K562 (cell line): Measurements from ENCODE around the gene MGAT4C. TPM values are rescaled to one million over a fixed set of nuclear protein-coding genes. Genes with fewer than 3 reads are reported as not detected.

ENCODE experiments used
- ATAC-seq: fragments of 200-7000 bp; cut with Tn5 transposase; 3 replicates; pipeline ENCODE4 v1.9.1; 2020; ENCODE audit warnings: moderate library complexity
- BruUV-seq: library from RNA; stranded (reverse); fragments of 400-500 nt; replicated peaks from 2 replicates; lab custom pipeline; 2021; lab: Mats Ljungman, UMichigan
- CTCF ChIA-PET: fragments of 300-600 bp; formaldehyde crosslinking; extraction: SDS; loops from one replicate; lab custom pipeline; 2021; ENCODE audit warnings: low intra/inter-chr PET ratio; lab: Yijun Ruan, JAX
- POLR2A ChIA-PET: fragments of 300-600, 350-650 bp; sonication (Branson Sonifier 250); formaldehyde crosslinking; extraction: SDS; loops from one replicate; lab custom pipeline; 2021; ENCODE audit warnings: antibody characterized with exemption, inconsistent platforms; lab: Yijun Ruan, JAX
- DNase-seq, 4 experiments: peaks; one replicate each; pipeline versions ENCODE4 v3.0.0 to v3.0.0-alpha.2; 2011 to 2018; ENCODE audit warnings: low spot score in 3 of 4, mixed read lengths in 3 of 4; ENCODE audit errors: extremely low read depth in 1 of 4
- FAIRE-seq: peaks from 2 replicates; lab custom pipeline; 2011; peaks lifted over from hg19 to GRCh38; lab: Jason Lieb, UNC
- H2AFZ ChIP-seq: 2 replicates; pipeline ENCODE4 v1.6.0; 2011; ENCODE audit warnings: low read depth, low read length, control low read depth, inconsistent platforms
- H3K27ac ChIP-seq: fragments of 200-600 bp; 3 replicates; pipeline ENCODE4 v1.8.0; 2011; ENCODE audit warnings: low read depth, mild to moderate bottlenecking, control low read depth, inconsistent platforms, low read length, moderate library complexity, mixed read lengths; ENCODE audit errors: extremely low read depth
- H3K27me3 ChIP-seq, 2 experiments: fragments of 300-600 bp in 1 of 2; 2 replicates in 1 of 2; 3 replicates in 1 of 2; pipeline versions ENCODE4 v1.6.0 to v1.8.0; 2011; ENCODE audit warnings: inconsistent platforms in 2 of 2, low read length in 2 of 2, mild to moderate bottlenecking in 1 of 2, mixed read lengths in 1 of 2, moderate library complexity in 1 of 2; ENCODE audit not compliant: control insufficient read depth in 2 of 2, insufficient read depth in 2 of 2
- H3K36me3 ChIP-seq: fragments of 300-600 bp; 3 replicates; pipeline ENCODE4 v1.8.0; 2011; ENCODE audit warnings: mild to moderate bottlenecking, low read length, inconsistent platforms; ENCODE audit not compliant: control insufficient read depth, insufficient read depth
- H3K4me1 ChIP-seq, 2 experiments: fragments of 200-600 bp in 1 of 2; replicated peaks in 1 of 2; 2 replicates in 1 of 2; 3 replicates in 1 of 2; pipeline versions ENCODE4 v1.5.1 to v1.8.0; 2011; ENCODE audit warnings: inconsistent platforms in 2 of 2, low read length in 2 of 2, mild to moderate bottlenecking in 1 of 2, mixed read lengths in 1 of 2, moderate library complexity in 1 of 2; ENCODE audit not compliant: control insufficient read depth in 2 of 2, insufficient read depth in 2 of 2
- H3K4me2 ChIP-seq: 2 replicates; pipeline ENCODE4 v1.6.1; 2011; ENCODE audit warnings: low read length, control low read depth, inconsistent platforms, mixed read lengths; ENCODE audit not compliant: insufficient read depth
- H3K4me3 ChIP-seq: fragments of 200-600 bp; sonication (generic), shearing (Covaris generic); 2 replicates; pipeline ENCODE4 v1.5.1; 2016; ENCODE audit warnings: control low read depth, inconsistent platforms
- H3K79me2 ChIP-seq: fragments of 200-600 bp; 3 replicates; pipeline ENCODE4 v1.8.0; 2011; ENCODE audit warnings: low read length, inconsistent platforms; ENCODE audit not compliant: control insufficient read depth, insufficient read depth
- H3K9ac ChIP-seq, 2 experiments: 2 replicates each; pipeline versions ENCODE4 v1.6.0 to v1.6.1; 2011; ENCODE audit warnings: low read depth in 2 of 2, low read length in 2 of 2, control low read depth in 1 of 2, inconsistent platforms in 1 of 2, mild to moderate bottlenecking in 1 of 2, mixed read lengths in 1 of 2; ENCODE audit not compliant: insufficient read depth in 1 of 2
- H3K9me1 ChIP-seq: one replicate; pipeline ENCODE4 v1.6.0; 2011; ENCODE audit warnings: inconsistent platforms, mild to moderate bottlenecking, low read length, moderate library complexity; ENCODE audit not compliant: control insufficient read depth, insufficient read depth
- H3K9me3 ChIP-seq: replicated peaks from 2 replicates; pipeline ENCODE4 v1.5.1; 2011; ENCODE audit warnings: low read depth, low read length, inconsistent platforms; ENCODE audit not compliant: control insufficient read depth, insufficient read depth
- H4K20me1 ChIP-seq: replicated peaks from 2 replicates; pipeline ENCODE4 v1.6.1; 2011; ENCODE audit warnings: low read length, inconsistent platforms, mixed read lengths; ENCODE audit not compliant: control insufficient read depth, insufficient read depth
- CEBPG ChIP-seq, 3 experiments: fragments of 200-800 bp in 1 of 3; sonication (Bioruptor generic) in 1 of 3; sonication (generic) in 1 of 3; formaldehyde crosslinking in 1 of 3; IDR thresholded peaks in 2 of 3; conservative IDR thresholded peaks in 1 of 3; 2 replicates each; pipeline versions ENCODE4 v1.6.1 to v1.8.0; 2016 to 2022; ENCODE audit warnings: missing compliant biosample characterization in 2 of 3, missing genetic modification characterization in 2 of 3, mild to moderate bottlenecking in 1 of 3, missing genetic modification reagents in 1 of 3
- JUNB ChIP-seq: fragments of 450-650 bp; formaldehyde crosslinking; conservative IDR thresholded peaks from 2 replicates; pipeline ENCODE4 v1.4.0; 2020; ENCODE audit warnings: mild to moderate bottlenecking
- PCBP2 ChIP-seq: fragments of 200-400 bp; formaldehyde crosslinking; IDR thresholded peaks from 2 replicates; pipeline ENCODE4 v1.6.1; 2018; ENCODE audit warnings: low read length, low read depth, mild to moderate bottlenecking, moderate library complexity; ENCODE audit not compliant: poor library complexity, severe bottlenecking
- PML ChIP-seq: IDR thresholded peaks from 2 replicates; pipeline ENCODE4 v1.6.1; 2012; ENCODE audit warnings: low read length, inconsistent platforms
- RNF2 ChIP-seq: sonication (generic); IDR thresholded peaks from 2 replicates; pipeline ENCODE4 v1.6.1; 2016
- SREBF2 ChIP-seq: sonication (generic); formaldehyde crosslinking; IDR thresholded peaks from 2 replicates; pipeline ENCODE4 v1.4.0; 2020; ENCODE audit warnings: mild to moderate bottlenecking, missing genetic modification reagents
- ZBTB7A ChIP-seq: IDR thresholded peaks from 2 replicates; pipeline ENCODE4 v1.6.1; 2011; ENCODE audit warnings: low read depth, mild to moderate bottlenecking, low read length, moderate library complexity, borderline replicate concordance; ENCODE audit not compliant: control insufficient read depth
- ZEB2 ChIP-seq: fragments of 450-650 bp; IDR thresholded peaks from 2 replicates; pipeline ENCODE4 v1.6.1; 2016
- ZNF586 ChIP-seq: fragments of 450-650 bp; formaldehyde crosslinking; conservative IDR thresholded peaks from 2 replicates; pipeline ENCODE4 v1.4.0; 2020; ENCODE audit warnings: mild to moderate bottlenecking, moderate library complexity
- WGBS: fragments of 100-300 bp; shearing (Covaris generic); methylation state at CpG from one replicate; pipeline ENCODE4 v1.1.6; 2016; ENCODE audit warnings: low coverage, mixed read lengths; ENCODE audit not compliant: insufficient coverage; ENCODE audit errors: missing lambda C conversion rate; 5-methylcytosine and 5-hydroxymethylcytosine counted together
- in situ Hi-C: fragments of 300-500 bp; cut with MboI; formaldehyde crosslinking; loops from 4 replicates; pipeline ENCODE4 v1.15.0; 2018; ENCODE audit warnings: inconsistent platforms, mixed read lengths
- intact Hi-C: fragments of 100-400 bp; cut with micrococcal nuclease; formaldehyde crosslinking; loops from 2 replicates; pipeline ENCODE4 v1.14.2; 2022
- polyA plus RNA-seq, 8 experiments: library from polyadenylated mRNA; depleted of rRNA in 4 of 8; stranded (reverse) in 5 of 8; unstranded in 3 of 8; fragments of >200 nt; fragmentation: Nextera tagmentation in 2 of 8; fragmentation: Illumina TruSeq in 1 of 8; extraction: Ambion mirVana in 2 of 8; extraction: Trizol in 1 of 8; gene quantifications; 2 replicates each; pipeline versions ENCODE4 v1.2.1 to v1.2.3, GENCODE V29; 2011 to 2014; ENCODE audit warnings: inconsistent platforms in 1 of 8, missing spikeins in 1 of 8
- total RNA-seq, 7 experiments: library from RNA; depleted of rRNA in 6 of 7; stranded (reverse); fragments of >200 nt in 6 of 7; fragmentation: Illumina TruSeq in 2 of 7; extraction: Trizol in 2 of 7; gene quantifications; 2 replicates each; pipeline versions ENCODE4 v1.2.1 to v1.2.3, GENCODE V29; 2011 to 2021; ENCODE audit warnings: low replicate concordance in 1 of 7
- TF ChIP-seq, protein P1 (sequence below), 2 experiments: fragments of 450-650 bp in 1 of 2; sonication (generic) in 1 of 2; formaldehyde crosslinking in 1 of 2; IDR thresholded peaks; 2 replicates each; pipeline versions ENCODE4 v1.7.1 to v1.9.0; 2016 to 2022; ENCODE audit warnings: inconsistent platforms in 1 of 2, mild to moderate bottlenecking in 1 of 2, missing genetic modification reagents in 1 of 2
- TF ChIP-seq, protein P2 (sequence below), 2 experiments: IDR thresholded peaks; 2 replicates each; pipeline ENCODE4 v1.6.1; 2012; ENCODE audit warnings: improper control_type of control experiment in 2 of 2, low read depth in 2 of 2, low read length in 2 of 2, borderline replicate concordance in 1 of 2

MGAT4C gene
- total and polyA plus RNA-seq, 9 of the 15 experiments (the other 6 are each of a cell fraction or from before 2014, with no cell fraction given) = not detected

DNA sequence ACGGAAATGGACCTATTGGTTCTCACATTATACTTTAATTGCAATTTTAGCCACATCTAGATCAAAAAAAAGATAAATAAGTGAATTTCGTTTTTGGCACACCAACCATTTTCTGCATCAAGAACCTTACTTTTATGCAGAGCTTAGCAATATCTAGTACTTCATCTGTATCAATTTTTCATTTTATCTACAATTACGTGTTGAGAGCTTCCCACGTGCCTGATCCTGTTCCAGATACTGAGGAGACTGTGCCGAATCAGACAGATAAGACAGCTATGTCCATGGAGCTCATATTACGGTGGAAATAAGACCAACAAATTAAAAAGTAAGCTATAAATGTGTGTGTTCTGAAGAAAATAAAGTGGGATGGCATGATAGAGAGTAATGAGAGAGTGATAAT lies 101.6 kb downstream of the MGAT4C start:
- no peak overlapping the region for H3K27ac ChIP-seq
- WGBS = 0% methylated on average over 6 of the region's 6 CpGs
- FAIRE-seq (no peak), DNase-seq (no peak), ATAC-seq (no peak)
- no peaks in the 10 kb centered on the region for H3K27me3 ChIP-seq
- H3K79me2 ChIP-seq = no peaks in the 10 kb centered on the region
- in situ Hi-C loops = no loop called here
- H3K4me3 ChIP-seq = no peak overlapping the region
- intact Hi-C loops = no loop called here
- no peaks in the 10 kb centered on the region for H4K20me1 ChIP-seq
- no peak overlapping the region for H3K4me2 ChIP-seq
- ChIA-PET CTCF (interaction anchor here (0.6 kb wide), 1 partner anchor 10 kb away, joined by 3 read pairs; no protein-coding TSS in a partner anchor), POLR2A (no interaction called here)
- H3K4me1 ChIP-seq = no peaks in the 10 kb centered on the region
- H3K9me1 ChIP-seq = no peaks in the 10 kb centered on the region
- BruUV-seq = no TSS peak
- H3K9me3 ChIP-seq = no peaks in the 10 kb centered on the region; the same call in 1 of the 2 replicates
- no peak overlapping the region for H2AFZ ChIP-seq
- no peak overlapping the region for H3K9ac ChIP-seq
- H3K36me3 ChIP-seq = no peaks in the 10 kb centered on the region
- no peak for TF ChIP-seq ZBTB7A
- TF ChIP-seq JUNB = no peak
- no peak for TF ChIP-seq SREBF2 (CRISPR knock-in tag)
- no peak for TF ChIP-seq CEBPG (CRISPR knock-in tag; IDR thresholded peaks at IDR 0.05)
- TF ChIP-seq CEBPG (tag; conservative IDR thresholded peaks at IDR 0.05 in 1 of 2, IDR thresholded peaks at IDR 0.05 in 1 of 2) = no peak
- no peak for TF ChIP-seq RNF2
- TF ChIP-seq PCBP2 = no peak
- no peak for TF ChIP-seq ZNF586
- no peak for TF ChIP-seq ZEB2
- TF ChIP-seq PML = no peak
- TF ChIP-seq, protein P1, sequence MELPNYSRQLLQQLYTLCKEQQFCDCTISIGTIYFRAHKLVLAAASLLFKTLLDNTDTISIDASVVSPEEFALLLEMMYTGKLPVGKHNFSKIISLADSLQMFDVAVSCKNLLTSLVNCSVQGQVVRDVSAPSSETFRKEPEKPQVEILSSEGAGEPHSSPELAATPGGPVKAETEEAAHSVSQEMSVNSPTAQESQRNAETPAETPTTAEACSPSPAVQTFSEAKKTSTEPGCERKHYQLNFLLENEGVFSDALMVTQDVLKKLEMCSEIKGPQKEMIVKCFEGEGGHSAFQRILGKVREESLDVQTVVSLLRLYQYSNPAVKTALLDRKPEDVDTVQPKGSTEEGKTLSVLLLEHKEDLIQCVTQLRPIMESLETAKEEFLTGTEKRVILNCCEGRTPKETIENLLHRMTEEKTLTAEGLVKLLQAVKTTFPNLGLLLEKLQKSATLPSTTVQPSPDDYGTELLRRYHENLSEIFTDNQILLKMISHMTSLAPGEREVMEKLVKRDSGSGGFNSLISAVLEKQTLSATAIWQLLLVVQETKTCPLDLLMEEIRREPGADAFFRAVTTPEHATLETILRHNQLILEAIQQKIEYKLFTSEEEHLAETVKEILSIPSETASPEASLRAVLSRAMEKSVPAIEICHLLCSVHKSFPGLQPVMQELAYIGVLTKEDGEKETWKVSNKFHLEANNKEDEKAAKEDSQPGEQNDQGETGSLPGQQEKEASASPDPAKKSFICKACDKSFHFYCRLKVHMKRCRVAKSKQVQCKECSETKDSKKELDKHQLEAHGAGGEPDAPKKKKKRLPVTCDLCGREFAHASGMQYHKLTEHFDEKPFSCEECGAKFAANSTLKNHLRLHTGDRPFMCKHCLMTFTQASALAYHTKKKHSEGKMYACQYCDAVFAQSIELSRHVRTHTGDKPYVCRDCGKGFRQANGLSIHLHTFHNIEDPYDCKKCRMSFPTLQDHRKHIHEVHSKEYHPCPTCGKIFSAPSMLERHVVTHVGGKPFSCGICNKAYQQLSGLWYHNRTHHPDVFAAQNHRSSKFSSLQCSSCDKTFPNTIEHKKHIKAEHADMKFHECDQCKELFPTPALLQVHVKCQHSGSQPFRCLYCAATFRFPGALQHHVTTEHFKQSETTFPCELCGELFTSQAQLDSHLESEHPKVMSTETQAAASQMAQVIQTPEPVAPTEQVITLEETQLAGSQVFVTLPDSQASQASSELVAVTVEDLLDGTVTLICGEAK (IDR thresholded peaks at IDR 0.05) = no peak
- TF ChIP-seq, protein P1 (CRISPR knock-in tag; IDR thresholded peaks at IDR 0.05) = no peak
- TF ChIP-seq, protein P2, sequence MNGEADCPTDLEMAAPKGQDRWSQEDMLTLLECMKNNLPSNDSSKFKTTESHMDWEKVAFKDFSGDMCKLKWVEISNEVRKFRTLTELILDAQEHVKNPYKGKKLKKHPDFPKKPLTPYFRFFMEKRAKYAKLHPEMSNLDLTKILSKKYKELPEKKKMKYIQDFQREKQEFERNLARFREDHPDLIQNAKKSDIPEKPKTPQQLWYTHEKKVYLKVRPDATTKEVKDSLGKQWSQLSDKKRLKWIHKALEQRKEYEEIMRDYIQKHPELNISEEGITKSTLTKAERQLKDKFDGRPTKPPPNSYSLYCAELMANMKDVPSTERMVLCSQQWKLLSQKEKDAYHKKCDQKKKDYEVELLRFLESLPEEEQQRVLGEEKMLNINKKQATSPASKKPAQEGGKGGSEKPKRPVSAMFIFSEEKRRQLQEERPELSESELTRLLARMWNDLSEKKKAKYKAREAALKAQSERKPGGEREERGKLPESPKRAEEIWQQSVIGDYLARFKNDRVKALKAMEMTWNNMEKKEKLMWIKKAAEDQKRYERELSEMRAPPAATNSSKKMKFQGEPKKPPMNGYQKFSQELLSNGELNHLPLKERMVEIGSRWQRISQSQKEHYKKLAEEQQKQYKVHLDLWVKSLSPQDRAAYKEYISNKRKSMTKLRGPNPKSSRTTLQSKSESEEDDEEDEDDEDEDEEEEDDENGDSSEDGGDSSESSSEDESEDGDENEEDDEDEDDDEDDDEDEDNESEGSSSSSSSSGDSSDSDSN (IDR thresholded peaks at IDR 0.05; ENCODE audit: borderline replicate concordance in 1 of 2, low read depth in 2 of 2, low read length in 2 of 2) = no peak
